GM21515 (cell line): ENCODE measurements around the gene HYCC1.
"Not testable (repeated sequence)": the region's sequence is repeated elsewhere in the genome, so short reads cannot be mapped to it uniquely, and the experiment has no call there.

Experiments used
- ATAC-seq: cut with Tn5 transposase; IDR thresholded peaks from one replicate; pipeline ENCODE4 v1.9.1; 2021; ENCODE audit not compliant: unreplicated experiment

HYCC1 gene

DNA sequence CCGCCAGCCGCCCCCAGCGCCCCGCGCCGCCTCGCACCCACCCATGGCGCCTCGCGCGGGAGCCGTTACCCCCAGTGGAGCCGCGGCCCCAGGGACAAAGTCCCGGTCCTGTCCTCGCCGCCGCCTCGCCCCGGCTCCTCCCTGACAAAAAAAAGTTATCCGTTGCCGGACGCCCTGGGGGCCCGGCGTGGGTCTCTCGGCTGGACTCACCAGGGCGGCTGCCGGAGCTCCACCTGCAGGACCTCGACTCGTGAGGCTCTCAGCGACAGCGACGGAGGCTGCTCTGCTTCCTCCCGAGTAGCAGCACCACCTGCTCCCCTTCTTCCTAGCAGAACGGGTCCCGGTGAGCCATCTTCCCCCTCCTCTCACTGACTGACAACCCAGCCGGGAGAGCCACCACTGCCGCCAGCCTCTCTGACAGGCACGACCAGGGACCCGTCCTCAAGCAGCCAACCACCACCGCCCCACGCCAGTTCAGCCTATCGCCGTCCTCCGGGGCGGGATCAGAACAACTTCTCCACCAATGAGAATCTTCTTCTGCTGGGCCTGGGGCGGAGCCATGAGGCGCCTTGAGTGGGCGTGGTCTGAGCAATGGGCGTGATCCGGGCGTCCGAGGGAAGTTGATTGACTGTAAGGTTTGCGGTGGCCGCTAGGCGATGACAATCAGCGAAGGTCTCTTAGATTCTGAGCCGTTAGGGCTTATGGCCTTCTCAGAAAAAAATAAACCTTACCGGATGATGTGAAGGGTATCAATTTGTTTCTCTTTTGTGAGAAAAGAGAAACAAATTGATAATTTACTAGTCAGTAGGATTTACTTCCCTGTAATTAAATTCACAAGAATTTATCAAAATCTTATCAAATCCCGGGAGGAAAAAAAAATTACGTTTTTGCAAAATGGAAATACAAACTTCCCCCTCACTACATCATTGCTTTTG, at the start of gene HYCC1:
Gene HYCC1, minus strand, starts transcription at position 416 of the 935 bp plus-strand sequence. CDS start 23,019 bp downstream, outside the sequence.
- ATAC-seq = peak; percentile 95

DNA sequence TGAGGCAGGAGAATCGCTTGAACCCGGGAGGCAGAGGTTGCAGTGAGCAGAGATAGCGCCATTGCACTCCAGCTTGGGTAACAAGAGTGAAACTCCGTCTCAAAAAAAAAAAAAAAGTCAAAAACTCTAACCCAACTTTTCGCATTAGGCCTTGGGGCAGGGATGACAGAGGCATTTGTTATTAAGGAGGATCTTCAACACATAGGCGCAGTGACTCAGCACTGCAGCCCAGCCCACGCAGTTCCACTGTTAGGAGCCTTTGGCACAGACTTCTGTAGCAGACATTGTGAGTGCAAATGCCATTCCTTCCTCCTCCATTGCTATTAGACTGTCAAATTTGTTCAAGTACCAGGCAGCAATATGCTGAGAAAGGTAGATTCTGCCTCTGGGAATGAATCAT, 48.5 kb upstream of the HYCC1 start:
- no peak for ATAC-seq

DNA sequence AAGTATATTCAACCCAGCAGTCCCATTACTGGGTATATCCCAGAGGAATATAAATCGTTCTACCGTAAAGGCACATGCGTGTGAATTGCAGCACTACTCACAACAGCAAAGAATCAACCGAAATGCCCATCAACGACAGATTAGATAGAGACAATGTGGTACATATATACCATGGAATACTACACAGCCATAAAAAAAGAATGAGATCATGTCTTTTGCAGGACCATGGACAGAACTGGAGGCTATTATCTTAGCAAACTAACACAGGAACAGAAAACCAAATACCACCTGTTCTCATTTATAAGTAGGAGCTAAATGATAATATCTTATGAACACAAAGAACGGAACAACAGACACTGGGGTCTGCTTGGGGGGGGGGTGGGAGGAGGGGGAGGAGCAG, 47.4 kb upstream of the HYCC1 start:
- ATAC-seq = no peak

DNA sequence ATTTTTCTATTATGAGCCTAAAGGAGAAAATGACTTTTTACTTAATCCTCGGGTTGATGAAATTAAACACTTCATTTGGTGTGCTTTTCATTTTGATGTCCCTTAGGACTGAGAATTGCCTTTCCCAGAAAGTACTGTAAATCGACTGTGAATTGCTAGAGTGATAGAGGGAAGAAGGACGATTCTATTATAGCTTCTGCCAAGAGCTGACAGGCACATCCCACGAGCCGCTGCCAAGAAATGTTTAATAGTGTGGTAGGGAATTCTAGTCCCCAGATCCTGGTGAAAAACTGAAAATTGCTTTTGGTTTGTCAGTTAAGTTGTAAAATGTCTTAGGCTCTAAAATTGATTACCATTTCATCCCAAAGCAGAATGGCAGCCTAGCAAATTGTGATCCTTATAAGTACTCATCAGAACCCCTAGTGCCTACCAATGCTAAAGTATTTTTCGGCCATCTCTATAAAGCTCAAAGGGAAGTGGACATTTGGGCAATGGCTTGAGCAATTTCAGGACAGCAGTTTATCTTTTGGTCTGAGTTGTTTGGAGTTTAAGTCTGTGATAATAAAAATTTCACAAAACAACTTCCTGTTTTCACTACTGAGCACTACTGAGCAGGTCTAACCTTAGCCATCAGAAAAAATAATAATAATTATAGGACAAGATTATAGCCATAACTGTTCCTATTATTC, 44.6 kb upstream of the HYCC1 start:
- no peak for ATAC-seq

DNA sequence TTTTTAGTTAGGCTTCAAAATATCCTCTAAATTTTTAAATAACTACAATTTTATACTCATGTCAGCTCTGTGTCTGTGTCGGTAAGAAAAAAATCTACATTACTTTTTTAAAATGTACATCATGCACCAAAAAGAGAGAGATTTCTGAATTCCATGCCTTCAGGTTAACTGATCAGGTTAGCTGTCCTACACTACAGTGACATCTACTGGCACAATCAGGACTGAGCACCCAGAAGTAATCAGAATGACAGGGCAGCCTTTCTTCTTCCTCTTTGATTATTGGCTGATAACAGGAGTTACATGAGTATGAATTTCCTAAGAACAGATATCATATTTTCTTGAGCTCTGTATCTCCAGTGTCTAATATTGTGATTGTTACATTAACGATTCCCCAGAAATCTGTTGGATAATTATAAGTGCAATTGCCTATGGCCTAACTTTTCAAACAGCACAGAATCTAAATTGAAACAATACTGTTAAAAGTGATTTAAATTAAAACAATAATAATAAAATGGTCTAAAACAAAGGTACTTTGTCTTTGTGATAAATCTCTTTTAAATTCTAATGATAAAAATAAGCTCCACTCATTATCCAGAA, 41.8 kb upstream of the HYCC1 start:
- peak; percentile 73 for ATAC-seq

DNA sequence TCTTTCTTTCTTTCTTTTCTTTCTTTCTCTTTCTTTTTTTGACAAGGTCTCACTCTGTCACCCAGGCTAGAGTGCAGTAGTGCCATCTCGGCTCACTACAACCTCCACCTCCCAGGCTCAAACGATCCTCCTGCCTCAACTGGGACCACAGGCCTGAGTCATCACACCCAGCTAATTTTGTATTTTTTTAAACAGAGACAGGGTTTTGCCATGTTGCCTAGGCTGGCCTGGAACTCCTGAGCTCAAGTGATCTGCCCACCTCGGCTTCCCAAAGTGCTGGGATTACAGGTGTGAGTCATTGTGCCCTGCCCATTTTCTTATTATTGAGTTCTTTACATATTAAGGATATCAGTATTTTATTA, 37.2 kb upstream of the HYCC1 start:
- ATAC-seq = not testable (repeated sequence)

DNA sequence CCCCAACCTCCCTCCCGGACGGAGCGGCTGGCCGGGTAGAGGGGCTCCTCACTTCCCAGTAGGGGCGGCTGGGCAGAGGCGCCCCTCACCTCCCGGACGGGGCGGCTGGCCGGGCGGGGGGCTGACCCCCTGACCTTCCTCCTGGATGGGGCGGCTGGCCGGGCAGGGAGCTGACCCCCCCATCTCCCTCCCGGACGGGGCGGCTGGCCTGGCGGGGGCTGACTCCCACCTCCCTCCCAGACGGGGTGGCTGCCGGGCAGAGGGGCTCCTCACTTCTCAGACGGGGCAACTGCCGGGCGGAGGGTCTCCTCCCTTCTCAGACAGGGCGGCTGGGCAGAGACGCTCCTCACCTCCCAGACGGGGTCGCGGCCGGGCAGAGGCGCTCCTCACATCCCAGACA, 32.4 kb upstream of the HYCC1 start:
- ATAC-seq = not testable (repeated sequence)

DNA sequence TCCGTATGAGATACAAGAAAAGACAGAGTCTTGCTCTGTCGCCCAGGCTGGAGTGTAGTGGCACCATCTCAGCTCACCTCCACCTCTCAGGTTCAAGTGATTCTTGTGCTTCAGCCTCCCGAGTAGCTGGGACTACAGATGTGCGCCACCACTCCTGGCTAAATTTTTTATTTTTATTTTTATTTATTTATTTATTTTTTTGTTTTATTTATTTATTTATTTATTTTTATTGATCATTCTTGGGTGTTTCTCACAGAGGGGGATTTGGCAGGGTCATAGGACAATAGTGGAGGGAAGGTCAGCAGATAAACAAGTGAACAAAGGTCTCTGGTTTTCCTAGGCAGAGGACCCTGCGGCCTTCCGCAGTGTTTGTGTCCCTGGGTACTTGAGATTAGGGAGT, 31.2 kb upstream of the HYCC1 start:
- not testable (repeated sequence) for ATAC-seq

DNA sequence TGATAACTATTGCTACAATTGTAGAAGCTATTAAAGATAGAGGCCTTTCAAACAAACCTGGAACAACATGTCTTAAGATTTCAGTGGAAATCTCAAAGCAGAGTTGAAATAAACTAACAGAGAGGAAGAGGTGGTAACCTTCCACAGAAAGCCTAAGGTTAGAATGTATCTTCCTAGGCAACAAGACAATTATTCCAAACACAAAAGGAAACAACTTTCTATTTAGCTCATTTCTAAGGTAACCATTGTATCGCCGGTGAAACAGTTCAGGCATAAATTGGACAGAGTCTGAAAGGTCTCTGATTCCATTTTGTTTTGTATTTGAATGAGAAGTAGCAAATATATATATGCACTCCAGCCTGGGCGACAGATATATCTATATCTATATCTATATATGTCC, 30.7 kb upstream of the HYCC1 start:
- ATAC-seq = no peak

DNA sequence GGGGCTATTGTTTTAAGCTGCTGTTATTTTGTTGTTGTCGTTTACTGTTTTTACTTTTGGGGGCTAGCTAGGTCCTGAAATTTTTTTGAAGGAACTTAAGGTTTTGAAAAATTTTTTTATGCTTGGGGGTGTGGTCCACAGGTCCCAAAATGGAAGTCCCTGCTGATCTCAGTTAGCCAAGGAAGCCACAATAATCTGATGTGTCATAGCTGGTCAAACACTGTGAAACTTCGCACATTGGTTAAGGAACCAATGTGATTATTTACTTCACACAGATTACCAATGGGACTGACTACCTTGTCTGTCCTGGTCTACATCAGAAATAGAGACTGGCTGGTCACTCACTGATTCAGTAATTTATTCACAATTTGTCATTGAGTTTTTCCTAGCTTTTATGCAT, 29.5 kb upstream of the HYCC1 start:
- ATAC-seq = no peak

DNA sequence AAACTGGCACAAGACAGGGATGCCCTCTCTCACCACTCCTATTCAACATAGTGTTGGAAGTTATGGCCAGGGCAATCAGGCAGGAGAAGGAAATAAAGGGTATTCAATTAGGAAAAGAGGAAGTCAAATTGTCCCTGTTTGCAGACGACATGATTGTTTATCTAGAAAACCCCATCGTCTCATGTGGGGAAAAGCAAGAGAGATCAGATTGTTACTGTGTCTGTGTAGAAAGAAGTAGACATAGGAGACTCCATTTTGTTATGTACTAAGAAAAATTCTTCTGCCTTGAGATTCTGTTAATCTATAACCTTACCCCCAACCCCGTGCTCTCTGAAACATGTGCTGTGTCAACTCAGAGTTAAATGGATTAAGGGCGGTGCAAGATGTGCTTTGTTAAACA, 25.7 kb upstream of the HYCC1 start:
- not testable (repeated sequence) for ATAC-seq

DNA sequence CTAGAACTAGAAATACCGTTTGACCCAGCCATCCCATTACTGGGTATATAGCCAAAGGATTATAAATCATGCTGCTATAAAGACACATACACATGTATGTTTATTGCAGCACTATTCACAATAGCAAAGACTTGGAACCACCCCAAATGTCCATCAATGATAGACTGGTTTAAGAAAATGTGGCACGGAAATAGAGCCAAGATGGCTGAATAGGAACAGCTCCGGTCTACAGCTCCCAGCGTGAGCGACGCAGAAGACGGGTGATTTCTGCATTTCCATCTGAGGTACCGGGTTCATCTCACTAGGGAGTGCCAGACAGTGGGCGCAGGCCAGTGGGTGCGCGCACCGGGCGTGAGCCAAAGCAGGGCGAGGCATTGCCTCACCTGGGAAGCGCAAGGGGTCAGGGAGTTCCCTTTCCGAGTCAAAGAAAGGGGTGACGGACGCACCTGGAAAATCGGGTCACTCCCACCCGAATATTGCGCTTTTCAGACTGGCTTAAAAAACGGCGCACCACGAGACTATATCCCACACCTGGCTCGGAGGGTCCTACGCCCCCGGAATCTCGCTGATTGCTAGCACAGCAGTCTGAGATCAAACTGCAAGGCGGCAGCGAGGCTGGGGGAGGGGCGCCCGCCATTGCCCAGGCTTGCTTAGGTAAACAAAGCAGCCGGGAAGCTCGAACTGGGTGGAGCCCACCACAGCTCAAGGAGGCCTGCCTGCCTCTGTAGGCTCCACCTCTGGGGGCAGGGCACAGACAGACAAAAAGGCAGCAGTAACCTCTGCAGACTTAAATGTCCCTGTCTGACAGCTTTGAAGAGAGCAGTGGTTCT, 21.8 kb upstream of the HYCC1 start:
- ATAC-seq = not testable (repeated sequence)

DNA sequence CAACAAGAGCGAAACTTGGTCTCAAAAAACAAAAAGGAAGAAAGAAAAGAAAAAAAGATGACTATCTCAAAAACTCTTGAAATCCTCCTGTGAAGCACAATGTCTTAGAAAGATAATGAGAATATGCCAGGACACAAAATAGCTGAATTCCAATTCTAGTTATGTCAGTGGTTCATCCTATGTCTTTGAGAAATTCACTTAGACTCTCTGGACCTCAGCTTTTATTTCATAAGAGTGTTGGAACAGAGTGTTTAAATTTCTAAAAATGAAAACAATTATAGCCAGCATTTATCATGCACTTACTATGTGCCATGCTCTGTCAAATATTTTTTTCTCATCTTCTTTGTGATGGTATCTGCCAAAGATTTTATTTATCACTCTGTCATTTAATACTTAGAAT, 13.3 kb upstream of the HYCC1 start:
- no peak for ATAC-seq

DNA sequence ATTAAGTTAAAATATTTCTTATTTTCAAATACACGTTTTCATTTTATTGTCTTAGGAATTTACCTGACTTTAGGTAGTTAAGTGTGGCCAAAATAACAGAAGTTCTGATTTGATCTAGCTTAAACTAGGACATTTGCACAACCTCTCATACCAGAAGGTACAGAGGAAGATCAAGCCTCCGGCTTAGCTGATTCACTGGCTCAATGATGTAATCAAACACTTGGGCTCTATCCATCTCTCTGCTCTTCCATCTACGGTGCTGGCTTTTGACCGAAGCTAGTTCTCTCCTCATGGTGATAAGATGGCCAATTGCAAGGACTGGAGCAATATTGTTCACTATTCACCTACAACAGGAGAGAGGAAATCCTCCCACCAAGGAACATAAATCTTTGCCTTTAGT, 12.2 kb upstream of the HYCC1 start:
- ATAC-seq = no peak

DNA sequence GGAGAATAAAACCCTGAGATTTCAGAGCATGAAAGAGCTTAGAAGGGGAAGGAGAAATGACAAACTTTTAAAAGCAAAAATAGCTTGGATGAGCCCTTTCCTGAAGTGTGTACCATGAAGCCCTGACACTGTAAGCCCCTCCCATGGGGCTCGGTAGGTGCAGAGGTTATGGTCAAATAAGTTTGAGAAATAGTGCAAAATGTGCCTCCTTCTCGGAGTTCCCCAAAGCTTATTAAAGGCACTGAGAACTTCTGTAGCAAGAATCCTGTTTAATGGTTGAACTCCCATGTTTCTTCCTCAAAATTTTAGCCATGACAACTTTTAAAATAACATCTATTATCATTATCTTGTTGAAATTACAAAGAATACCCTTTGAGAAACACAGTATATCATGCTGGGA, 10.5 kb upstream of the HYCC1 start:
- ATAC-seq = no peak

DNA sequence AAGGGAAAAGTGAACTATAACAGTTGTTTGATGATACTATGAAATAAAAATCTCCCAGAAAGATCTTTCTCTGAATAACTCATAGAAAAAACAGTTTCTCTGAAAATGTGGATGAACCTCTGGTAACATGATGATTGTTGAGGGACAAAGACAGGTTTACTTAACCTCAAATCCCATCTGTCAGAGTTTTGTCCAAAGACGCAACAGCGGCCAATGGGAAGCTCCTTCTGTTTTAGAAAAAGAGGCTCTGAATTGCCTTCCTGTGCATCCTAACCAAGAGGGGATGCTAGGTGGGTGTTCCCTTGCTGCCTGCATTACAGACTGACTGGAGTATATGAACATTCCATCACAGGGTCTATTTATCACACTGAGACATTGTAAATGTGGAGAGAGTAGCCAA, 8.9 kb upstream of the HYCC1 start:
- no peak for ATAC-seq

DNA sequence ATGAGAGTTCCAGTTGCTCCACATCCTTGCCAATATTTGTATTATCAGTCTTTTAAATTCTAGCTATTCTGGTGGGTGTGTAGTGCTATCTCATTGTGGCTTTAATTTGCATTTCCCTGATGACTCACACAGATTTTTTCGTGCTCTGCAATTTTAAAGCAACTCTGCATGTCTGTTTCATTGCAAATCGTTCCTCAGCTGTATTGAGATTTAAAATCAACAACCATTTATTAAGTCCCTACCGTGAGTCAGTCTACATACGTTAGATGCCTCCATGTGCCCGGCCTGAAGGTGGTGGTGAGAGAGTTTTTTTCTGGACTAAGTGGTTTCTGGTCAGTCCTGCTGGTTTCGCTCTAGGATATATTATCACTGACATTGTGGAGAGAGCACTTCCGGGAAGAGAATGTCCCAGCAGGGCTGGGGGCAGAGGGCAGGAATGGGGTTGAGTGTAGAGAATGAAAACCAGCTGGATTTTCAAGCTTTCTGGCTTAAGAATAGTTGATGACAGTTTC, 8.4 kb upstream of the HYCC1 start:
- ATAC-seq = no peak

DNA sequence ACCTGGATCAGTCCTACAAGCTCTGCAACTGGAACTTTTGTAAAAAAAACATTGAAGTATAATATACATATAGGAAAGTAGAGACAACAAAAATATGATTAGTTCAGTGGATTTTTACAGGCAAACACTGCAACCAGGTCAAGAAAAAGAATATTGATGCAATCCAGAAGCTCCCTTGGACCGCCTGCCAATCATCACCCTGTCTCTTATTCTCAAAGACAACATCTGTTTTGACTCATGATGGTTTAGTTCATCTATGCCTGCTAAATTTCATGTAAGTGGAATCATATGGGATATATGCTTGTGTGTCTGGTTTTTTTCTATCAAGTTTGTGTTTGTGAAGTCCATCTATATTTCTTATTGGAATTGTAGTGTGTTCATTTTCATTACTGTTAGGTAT, 7.7 kb upstream of the HYCC1 start:
- ATAC-seq = no peak

DNA sequence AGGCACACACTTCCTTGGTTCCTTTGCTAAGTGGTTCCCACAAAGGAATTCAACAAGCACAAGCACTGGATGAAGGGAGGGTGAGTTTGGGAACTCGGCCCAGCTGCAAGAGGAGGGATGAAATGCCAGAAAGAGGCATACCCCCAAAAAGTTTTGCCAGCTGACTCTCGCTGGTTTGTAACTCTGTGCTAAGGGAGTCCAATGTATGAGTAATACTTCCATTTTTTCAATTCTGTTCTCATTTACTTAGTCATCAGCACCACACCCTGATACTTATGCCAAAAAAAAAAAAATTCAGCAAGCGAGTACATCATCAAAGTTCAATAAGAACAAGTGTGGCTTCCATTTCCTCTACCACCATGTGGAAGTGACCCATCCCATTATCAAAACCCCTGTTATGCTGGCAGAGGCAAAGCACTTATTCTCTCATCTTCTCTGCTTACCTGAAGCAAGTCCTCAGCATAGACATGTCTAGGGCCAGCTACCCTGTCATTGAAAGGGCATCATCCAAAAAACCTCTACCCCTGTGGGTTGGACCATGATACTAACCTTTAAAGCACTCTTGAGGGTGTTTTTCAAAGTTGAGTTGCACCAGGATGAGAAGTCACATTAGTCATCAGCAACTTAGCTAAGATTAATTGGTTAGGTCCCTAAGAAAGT, 6.9 kb upstream of the HYCC1 start:
- no peak for ATAC-seq

DNA sequence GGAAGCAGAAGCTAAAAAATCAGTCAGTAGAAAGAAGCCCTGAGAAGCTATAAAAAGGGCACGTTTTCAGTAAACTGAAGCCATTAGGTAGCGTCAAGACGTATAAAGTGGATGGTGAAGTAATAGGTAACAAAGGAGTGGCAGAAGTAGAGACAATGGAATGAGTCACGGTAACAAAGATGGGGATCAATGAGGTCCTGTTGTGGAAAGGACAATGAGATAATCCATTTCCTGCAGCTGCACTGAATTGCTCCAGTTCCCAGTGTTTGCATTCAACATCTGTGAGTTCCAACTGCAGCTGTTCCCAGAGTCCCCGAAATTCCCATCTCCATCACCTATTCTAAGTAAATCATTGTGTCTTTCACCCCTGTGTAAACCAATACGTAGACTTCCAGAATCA, 4.8 kb upstream of the HYCC1 start:
- no peak for ATAC-seq
